Measurements from ENCODE around the gene ARHGAP10.

DNA sequence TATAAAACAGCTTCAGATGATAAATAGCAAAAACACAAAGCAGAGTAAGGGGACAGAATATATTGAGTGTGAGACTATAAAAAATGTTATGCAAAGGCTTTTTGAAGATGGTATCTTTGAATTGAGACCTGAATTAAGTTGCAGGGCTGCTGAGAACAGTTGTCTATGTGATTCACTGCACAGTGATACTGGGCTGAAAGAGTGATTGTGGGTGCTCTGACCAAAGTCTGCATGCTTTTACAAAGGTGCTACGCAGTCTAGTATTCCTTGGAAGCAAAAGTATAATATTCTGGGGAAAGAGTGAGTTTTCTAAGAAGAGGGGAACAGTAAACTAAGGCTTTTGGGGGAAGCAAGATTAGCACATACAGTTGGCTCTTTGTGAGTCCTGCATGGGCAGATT, 234.0 kb downstream of the ARHGAP10 start:
- TF ChIP-seq, protein P1, sequence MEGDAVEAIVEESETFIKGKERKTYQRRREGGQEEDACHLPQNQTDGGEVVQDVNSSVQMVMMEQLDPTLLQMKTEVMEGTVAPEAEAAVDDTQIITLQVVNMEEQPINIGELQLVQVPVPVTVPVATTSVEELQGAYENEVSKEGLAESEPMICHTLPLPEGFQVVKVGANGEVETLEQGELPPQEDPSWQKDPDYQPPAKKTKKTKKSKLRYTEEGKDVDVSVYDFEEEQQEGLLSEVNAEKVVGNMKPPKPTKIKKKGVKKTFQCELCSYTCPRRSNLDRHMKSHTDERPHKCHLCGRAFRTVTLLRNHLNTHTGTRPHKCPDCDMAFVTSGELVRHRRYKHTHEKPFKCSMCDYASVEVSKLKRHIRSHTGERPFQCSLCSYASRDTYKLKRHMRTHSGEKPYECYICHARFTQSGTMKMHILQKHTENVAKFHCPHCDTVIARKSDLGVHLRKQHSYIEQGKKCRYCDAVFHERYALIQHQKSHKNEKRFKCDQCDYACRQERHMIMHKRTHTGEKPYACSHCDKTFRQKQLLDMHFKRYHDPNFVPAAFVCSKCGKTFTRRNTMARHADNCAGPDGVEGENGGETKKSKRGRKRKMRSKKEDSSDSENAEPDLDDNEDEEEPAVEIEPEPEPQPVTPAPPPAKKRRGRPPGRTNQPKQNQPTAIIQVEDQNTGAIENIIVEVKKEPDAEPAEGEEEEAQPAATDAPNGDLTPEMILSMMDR (IDR thresholded peaks at IDR 0.05; ENCODE audit: low read depth, low read length), result no peak
- TF ChIP-seq, protein P2, sequence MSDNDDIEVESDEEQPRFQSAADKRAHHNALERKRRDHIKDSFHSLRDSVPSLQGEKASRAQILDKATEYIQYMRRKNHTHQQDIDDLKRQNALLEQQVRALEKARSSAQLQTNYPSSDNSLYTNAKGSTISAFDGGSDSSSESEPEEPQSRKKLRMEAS (IDR thresholded peaks at IDR 0.05; ENCODE audit: low read depth, low read length), result no peak

Measured in NB4 (cell line).